ENCODE results near the gene OSBPL5. TPM values are rescaled to one million over a fixed set of nuclear protein-coding genes. Genes with fewer than 3 reads are reported as not detected.

Gene OSBPL5
- total RNA-seq, 3 donors from 2014 or later = 2.7 to 5.0 (median 4.0) TPM

GRCh38 chr11:3127706-3128355 is 37.3 kb downstream of the OSBPL5 start:
- no peak overlapping the region for H3K4me3 Mint-ChIP-seq
- no peaks in the 10 kb centered on the region for H3K27me3 Mint-ChIP-seq (ENCODE audit: low read depth)
- no peaks in the 10 kb centered on the region for H3K9me3 Mint-ChIP-seq
- no peak for ATAC-seq
- no peak for DNase-seq
- no peaks in the 10 kb centered on the region for H3K4me1 Mint-ChIP-seq (ENCODE audit: low read depth)
- no peaks in the 10 kb centered on the region for H3K36me3 Mint-ChIP-seq (ENCODE audit: insufficient read depth)

- no peaks in the 10 kb centered on the region for H3K36me3 Mint-ChIP-seq (ENCODE audit: insufficient read depth)
- H3K4me3 Mint-ChIP-seq = no peak overlapping the region
- ATAC-seq = no peak
- H3K4me1 Mint-ChIP-seq (ENCODE audit: low read depth) = no peaks in the 10 kb centered on the region
- no peaks in the 10 kb centered on the region for H3K9me3 Mint-ChIP-seq
- no peak for DNase-seq
- H3K27me3 Mint-ChIP-seq (ENCODE audit: low read depth) = no peaks in the 10 kb centered on the region
These were observed 38.0 kb downstream of the OSBPL5 start for GRCh38 chr11:3126901-3127691.

DNA sequence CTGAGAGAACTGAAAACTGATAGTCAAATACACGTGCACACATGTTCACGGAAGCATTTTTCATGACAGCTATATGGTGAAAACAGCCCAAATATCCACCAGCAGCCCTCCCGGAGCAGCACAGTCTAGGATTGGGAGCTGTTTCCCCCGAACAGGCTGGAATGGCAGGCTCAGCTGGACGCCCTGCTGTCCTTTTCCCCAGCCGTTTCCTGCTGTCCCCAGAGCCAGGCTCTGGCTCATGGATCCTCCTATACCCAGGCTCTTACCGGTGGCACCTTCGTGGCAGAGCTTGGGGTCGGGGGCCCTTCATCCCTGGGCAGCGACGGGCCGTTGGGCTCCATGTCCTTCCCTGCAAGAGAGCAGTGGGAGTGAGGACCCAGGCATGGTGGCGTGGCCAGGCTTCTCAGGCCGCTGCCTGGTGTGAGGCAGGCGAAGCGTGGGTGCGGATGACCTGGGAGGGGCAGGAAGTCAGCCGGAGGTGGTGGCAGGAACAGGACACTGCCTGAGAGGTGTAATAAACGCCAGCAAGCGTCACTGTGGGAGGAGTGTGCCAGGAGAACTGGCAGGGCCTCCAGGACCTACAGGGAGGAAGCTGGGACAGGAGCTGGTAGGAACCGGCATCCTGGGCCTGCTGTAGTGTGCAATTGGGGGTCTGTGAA is 38.8 kb downstream of the OSBPL5 start:
- Mint-ChIP-seq H3K9me3 (no peaks in the 10 kb centered on the region), H3K27me3 (ENCODE audit: low read depth) (no peaks in the 10 kb centered on the region)
- no peak for DNase-seq

GRCh38 chr11:3124821-3125220 is 40.3 kb downstream of the OSBPL5 start:
- Mint-ChIP-seq H3K4me1 (ENCODE audit: low read depth) (no peaks in the 10 kb centered on the region), H3K36me3 (ENCODE audit: insufficient read depth) (no peaks in the 10 kb centered on the region), H3K27me3 (ENCODE audit: low read depth) (no peaks in the 10 kb centered on the region), H3K4me3 (no peak overlapping the region), H3K9me3 (no peaks in the 10 kb centered on the region)
- DNase-seq = no peak
- no peak for ATAC-seq

More for the DNA sequence above, 38.8 kb downstream of the OSBPL5 start:
- no peak for ATAC-seq
- Mint-ChIP-seq H3K36me3 (ENCODE audit: insufficient read depth) (no peaks in the 10 kb centered on the region), H3K4me1 (ENCODE audit: low read depth) (no peaks in the 10 kb centered on the region), H3K4me3 (no peak overlapping the region)

DNA sequence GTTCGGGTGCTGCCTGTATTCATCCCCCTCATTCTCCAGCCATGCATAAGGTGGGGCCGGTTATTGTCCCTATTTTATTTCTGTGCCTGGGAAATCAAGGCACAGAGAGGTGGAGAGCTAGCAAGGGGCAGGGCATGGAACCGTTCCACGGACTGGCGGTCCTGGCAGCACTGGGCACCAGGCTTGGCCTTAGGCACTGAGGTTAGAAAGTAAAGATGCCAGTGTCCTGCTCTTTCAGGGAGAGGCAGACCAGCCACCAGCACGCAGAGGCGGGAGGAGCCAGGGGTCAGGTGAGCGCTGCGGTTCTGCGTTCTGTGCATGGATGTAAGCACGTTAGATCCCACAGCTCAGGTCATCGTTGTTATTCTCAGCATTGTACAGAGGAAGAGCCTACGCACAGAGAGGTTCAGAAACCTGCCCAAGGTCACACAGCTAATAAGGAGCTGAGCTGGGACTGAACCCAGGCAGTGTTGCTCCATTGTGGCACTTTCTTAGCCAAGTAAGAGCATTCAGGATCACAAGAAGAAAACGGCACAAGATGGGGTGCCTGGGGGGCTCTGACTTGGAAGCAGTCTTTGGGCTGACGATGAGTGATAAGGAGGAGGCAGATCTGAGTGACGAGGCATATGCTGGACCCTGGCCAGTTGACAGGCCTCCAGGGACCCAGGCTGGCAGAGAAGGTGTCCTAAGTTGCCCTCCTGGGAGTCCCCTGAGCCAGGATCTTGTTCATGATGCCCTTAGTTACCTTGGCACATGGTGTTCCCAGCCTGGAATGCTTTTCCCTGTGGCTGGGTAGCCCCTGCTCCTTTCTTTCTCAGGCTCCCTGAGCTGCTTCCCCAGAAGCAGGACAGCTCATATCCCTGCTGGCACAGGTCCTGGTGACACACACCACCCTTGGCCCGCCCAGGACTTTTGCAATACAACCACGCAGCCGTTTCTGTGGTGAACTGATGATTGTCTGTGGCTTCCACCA is 41.1 kb downstream of the OSBPL5 start:
- DNase-seq = no peak
- Mint-ChIP-seq H3K4me1 (ENCODE audit: low read depth) (no peaks in the 10 kb centered on the region), H3K36me3 (ENCODE audit: insufficient read depth) (no peaks in the 10 kb centered on the region), H3K27me3 (ENCODE audit: low read depth) (no peaks in the 10 kb centered on the region), H3K4me3 (no peak overlapping the region), H3K9me3 (no peaks in the 10 kb centered on the region)
- ATAC-seq = no peak

DNA sequence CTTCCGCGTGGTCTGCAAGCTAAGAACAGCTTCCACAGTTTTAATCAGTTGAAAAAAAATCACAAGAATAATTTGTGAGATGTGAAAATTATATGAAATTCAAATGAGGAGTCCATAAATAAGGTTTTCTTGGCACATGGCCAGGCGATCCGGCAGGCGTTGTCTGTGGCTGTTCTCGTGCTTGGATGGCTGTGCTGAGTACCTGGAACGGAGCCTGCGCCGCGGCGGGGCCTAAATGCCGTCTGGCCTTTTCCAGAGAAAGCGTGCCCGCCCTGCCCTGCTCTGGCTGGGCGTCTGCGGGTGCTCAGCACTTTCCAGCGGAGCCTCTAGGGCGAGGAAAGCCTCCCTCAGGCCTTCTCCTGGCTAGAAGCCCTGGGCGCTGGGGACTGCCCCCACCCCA is 41.8 kb downstream of the OSBPL5 start:
- Mint-ChIP-seq H3K4me1 (ENCODE audit: low read depth) (no peaks in the 10 kb centered on the region), H3K9me3 (no peaks in the 10 kb centered on the region), H3K4me3 (no peak overlapping the region), H3K36me3 (ENCODE audit: insufficient read depth) (no peaks in the 10 kb centered on the region), H3K27me3 (ENCODE audit: low read depth) (no peaks in the 10 kb centered on the region)
- ATAC-seq (no peak), DNase-seq (no peak)

GRCh38 chr11:3122775-3123201 is 42.3 kb downstream of the OSBPL5 start:
- DNase-seq = no peak
- H3K36me3 Mint-ChIP-seq (ENCODE audit: insufficient read depth) = no peaks in the 10 kb centered on the region
- ATAC-seq = no peak
- H3K27me3 Mint-ChIP-seq (ENCODE audit: low read depth) = no peaks in the 10 kb centered on the region
- H3K9me3 Mint-ChIP-seq = no peaks in the 10 kb centered on the region
- no peaks in the 10 kb centered on the region for H3K4me1 Mint-ChIP-seq (ENCODE audit: low read depth)
- no peak overlapping the region for H3K4me3 Mint-ChIP-seq

DNA sequence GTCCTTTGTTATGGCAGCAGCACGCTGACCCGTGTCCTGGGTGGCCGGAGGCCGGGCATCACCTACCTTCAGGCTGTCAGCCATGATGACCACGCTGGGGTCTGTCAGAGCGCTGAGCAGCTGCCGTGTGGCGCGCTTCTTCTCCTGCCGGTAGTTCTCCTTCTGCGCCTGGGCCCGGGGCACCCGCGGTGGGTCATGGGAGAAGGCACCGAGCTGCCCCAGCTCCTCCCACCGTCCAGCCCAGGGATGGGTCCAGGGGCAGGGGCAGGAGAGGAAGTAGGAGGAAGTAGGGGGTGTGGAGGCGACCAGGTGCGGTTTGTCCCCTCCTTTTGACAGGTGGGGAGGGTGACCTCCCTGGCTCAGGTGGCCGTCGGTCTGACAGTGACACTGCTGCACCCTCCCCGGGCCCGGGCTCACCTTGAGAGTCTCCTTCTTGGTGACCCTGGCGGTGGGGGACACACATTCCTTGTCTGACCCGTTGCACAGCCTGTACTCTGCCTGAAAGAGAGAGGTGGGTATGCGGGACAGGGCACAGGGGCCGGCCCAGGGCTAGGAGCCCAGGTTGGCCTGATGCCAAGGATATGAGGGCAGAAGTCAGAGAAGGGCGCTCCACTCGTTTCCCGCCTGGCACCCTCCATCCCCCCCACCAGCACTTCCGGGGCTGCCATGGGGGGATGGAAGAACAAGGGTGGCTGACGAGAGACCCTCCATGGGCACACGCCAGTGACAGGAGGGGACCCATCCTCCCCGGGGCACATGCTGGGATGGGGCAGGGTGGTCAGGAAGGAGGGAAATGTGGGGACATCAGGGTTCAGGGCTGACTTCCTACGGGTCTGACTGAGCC is 43.0 kb downstream of the OSBPL5 start:
- DNase-seq (no peak), ATAC-seq (no peak)
- no peaks in the 10 kb centered on the region for H3K36me3 Mint-ChIP-seq (ENCODE audit: insufficient read depth)
- no peaks in the 10 kb centered on the region for H3K4me1 Mint-ChIP-seq (ENCODE audit: low read depth)
- H3K4me3 Mint-ChIP-seq = no peak overlapping the region
- H3K9me3 Mint-ChIP-seq = no peaks in the 10 kb centered on the region
- no peaks in the 10 kb centered on the region for H3K27me3 Mint-ChIP-seq (ENCODE audit: low read depth)

DNA sequence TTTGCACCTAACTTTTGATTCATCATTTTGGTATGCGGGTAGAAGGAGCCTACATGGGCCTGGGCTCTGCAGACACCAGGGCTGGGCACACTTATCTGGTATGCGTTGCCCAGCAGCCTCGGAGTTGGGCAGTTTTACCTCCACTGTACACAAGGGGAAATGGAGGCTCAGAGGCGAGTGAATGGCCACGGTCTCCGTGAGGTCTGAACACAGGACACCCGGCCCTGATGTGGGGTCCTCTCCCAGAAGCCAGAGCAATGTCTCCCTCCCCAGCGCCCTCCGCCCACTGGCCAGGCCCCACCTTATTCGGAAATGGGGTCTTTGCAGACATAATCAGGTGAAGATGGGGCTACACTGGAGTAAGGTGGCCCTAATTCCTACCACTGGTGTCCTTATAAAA is 43.7 kb downstream of the OSBPL5 start:
- H3K4me3 Mint-ChIP-seq = no peak overlapping the region
- no peak for ATAC-seq
- H3K9me3 Mint-ChIP-seq = no peaks in the 10 kb centered on the region
- no peaks in the 10 kb centered on the region for H3K27me3 Mint-ChIP-seq (ENCODE audit: low read depth)
- DNase-seq = no peak
- H3K4me1 Mint-ChIP-seq (ENCODE audit: low read depth) = no peaks in the 10 kb centered on the region
- H3K36me3 Mint-ChIP-seq (ENCODE audit: insufficient read depth) = no peaks in the 10 kb centered on the region

DNA sequence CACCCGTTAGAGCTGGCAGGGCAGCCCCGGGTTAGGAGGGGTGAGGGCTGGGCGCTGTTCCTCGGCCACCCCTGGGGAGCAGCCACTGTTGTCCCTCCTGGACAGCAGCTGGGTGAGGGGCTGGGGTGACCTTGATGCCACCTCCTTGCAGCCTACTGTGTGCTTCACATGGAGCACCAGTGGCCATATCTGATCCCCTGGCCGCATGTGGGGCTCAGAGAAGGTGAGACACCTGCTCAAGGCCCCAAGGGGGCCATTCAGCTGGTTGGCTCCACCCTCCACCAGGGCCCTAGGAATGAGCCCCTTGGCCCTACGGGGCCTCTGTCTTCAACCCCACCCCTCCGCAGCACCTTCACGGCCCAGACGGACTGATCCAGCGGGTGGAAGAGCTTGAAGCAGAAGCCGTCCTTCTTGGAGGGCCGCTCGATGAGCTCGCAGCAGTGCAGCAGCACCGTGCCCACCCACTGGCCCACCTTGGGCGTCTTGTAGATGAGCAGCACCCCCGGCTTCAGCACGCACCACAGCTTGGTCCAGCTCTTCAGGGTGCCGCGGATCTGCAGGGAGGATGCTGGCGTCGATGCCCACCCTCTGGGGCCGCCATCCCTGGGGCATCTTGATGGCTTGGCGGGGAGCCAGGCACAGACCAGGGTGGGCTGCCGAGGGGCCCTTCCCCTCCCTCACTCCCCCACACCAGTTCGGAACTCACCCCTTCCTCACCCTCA is 44.9 kb downstream of the OSBPL5 start:
- no peak for DNase-seq
- H3K27me3 Mint-ChIP-seq (ENCODE audit: low read depth) = no peaks in the 10 kb centered on the region
- ATAC-seq = no peak
- peaks cover 3% of the 10 kb centered on the region for H3K9me3 Mint-ChIP-seq
- H3K36me3 Mint-ChIP-seq (ENCODE audit: insufficient read depth) = peaks cover 2% of the 10 kb centered on the region
- H3K4me3 Mint-ChIP-seq = no peak overlapping the region
- H3K4me1 Mint-ChIP-seq (ENCODE audit: low read depth) = no peaks in the 10 kb centered on the region

DNA sequence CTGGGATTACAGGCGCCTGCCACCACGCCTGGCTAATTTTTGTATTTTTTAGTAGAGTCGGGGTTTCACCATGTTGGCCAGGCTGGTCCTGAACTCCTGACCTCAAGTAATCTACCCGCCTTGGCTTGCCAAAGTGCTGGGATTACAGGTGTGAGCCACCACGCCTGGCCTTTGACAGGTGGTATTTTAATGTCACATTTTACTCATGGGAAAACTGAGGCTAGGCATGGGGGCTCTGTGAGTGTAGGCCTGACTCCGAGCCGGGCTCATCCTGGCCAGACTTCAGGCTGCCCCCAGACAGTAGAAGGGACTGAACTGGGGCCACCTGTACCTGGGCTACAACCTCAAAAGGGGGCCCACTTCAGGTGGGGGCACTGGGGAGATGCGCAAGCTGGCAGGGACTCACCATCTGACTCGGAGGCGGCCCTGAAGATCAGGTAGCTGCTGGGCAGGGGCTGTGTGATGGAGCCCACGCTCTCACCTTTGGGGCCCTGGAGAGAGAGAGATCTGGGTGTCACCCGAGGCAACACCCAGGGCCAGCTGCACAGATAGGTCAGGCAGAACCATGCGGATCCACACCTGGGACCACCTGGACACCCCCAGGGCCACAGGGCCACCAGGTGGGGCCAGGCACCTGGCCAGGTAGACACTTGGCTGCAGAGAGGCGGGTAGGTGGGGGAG is 45.8 kb downstream of the OSBPL5 start:
- ATAC-seq = no peak
- Mint-ChIP-seq H3K4me3 (no peak overlapping the region), H3K27me3 (ENCODE audit: low read depth) (no peaks in the 10 kb centered on the region), H3K4me1 (ENCODE audit: low read depth) (no peaks in the 10 kb centered on the region), H3K36me3 (ENCODE audit: insufficient read depth) (peaks cover 5% of the 10 kb centered on the region), H3K9me3 (peaks cover 8% of the 10 kb centered on the region)
- DNase-seq = no peak

DNA sequence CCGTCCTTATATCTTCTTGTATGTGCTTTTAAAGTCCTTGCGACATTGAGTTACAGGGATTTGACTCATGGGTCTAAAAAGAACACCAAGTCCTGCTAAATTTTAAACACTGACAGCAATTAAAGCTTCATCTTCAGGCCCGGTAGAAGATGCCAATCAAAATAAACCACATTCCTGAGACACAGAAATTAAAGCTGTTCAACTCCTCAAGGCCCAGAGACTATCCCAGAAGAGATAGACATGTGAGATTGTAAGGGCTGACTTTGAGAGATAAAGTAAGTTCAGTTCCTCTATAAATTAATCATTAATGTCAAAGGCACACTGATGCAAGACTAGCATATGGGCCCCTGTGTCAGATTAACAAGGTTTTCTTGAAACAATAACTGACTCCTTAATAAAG is 49.8 kb downstream of the OSBPL5 start:
- Mint-ChIP-seq H3K4me3 (no peak overlapping the region), H3K9me3 (peaks cover 13% of the 10 kb centered on the region), H3K36me3 (ENCODE audit: insufficient read depth) (peaks cover 9% of the 10 kb centered on the region), H3K4me1 (ENCODE audit: low read depth) (peaks cover 9% of the 10 kb centered on the region), H3K27me3 (ENCODE audit: low read depth) (no peaks in the 10 kb centered on the region)
- DNase-seq = no peak
- no peak for ATAC-seq

Measured in activated T-cell treated with anti-CD3 and anti-CD28 coated beads, Interleukin-2, amount 50 U/mL, for 4 hours (primary cell).